Endothelial cell of umbilical vein (primary cell): Measurements from ENCODE around the gene GABRA4.

Source experiments
- CTCF ChIP-seq, 2 donors: IDR thresholded peaks; 1 replicate in 1 of 2; 2 replicates in 1 of 2; pipeline ENCODE4 v1.5.1; 2011; ENCODE audit warnings: low read length in 2 of 2, mild to moderate bottlenecking in 2 of 2, moderate library complexity in 2 of 2, control low read depth in 1 of 2, inconsistent platforms in 1 of 2, low read depth in 1 of 2; ENCODE audit not compliant: insufficient read depth in 1 of 2; ENCODE audit errors: extremely low read depth in 1 of 2
- GATA2 ChIP-seq: IDR thresholded peaks from 2 replicates; pipeline ENCODE4 v1.7.0; 2011; ENCODE audit warnings: low read depth, mild to moderate bottlenecking, moderate library complexity, mixed read lengths, low read length; ENCODE audit not compliant: insufficient read length, insufficient read depth

DNA sequence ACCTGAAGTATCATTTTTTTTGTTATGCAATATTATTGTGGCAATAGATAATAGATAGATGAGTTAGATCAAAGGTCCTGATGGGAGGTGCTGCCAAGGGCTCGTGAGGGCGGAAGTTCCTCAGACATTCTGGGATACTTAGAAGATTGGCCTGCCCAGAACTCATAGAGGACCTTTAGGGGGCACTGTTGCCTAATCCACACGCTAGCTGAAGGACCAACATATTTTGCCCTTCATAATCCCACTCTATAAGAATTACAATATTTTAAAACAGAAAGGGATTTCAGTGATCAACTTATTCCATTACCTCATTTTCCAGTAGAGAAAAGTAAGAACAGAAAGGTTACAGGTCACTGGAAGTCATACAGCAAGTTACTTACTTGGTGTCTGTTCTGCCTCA, 61.4 kb downstream of the GABRA4 start:
- peak; percentile 47 to 65 for TF ChIP-seq CTCF (IDR thresholded peaks at IDR 0.05; ENCODE audit: extremely low read depth in 1 of 2, insufficient read depth in 1 of 2, low read depth in 1 of 2, low read length in 2 of 2)
- no peak for TF ChIP-seq GATA2
